ENCODE results near the gene SLC16A13.
"Not testable (repeated sequence)": the region's sequence is repeated elsewhere in the genome, so short reads cannot be mapped to it uniquely, and the experiment has no call there.

SLC16A13 gene

DNA sequence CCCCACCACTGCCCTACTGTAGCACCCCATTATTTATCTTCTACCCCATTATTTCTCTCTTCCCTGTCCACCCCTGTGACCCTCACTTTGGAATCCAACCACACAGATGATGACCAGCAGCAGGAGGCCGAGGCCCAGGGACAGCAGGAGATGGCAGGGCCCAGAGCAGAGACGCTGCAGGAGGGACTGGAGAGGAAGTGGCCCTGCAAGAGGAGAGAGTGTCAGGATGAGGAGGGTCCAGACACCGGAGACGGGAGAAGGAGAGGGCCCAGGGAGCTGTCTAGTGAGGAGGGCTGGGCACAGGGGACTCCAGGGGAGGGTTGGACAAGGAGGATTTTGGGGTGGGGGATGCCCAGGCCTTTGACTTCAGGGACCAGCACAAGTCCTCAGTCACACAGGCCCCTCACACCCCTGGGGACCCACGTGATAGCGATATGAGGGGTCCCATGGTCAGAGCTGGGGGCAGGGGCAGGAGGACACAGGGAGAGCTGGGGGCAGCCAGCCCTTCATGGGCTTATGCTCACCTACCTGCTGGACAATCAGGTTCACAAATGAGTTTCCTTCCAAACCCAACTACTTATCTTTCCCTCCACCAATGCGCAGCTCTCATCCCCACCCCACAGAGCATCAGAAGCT is 42.2 kb downstream of the SLC16A13 start:
- no peak overlapping the region for H3K27ac ChIP-seq (ENCODE audit: low read depth, low read length)
- no peak overlapping the region for H3K9ac ChIP-seq (ENCODE audit: low read length)
- H3K4me3 ChIP-seq (ENCODE audit: low read depth in 1 of 2, low read length in 2 of 2) = no peak overlapping the region
- no peaks in the 10 kb centered on the region for H3K4me1 ChIP-seq (ENCODE audit: insufficient read depth, low read length)
- no peaks in the 10 kb centered on the region for H3K27me3 ChIP-seq (ENCODE audit: control insufficient read depth in 1 of 2, insufficient read depth in 2 of 2, low read length in 2 of 2)
- H3K36me3 ChIP-seq (ENCODE audit: insufficient read depth, low read length) = no peaks in the 10 kb centered on the region
- H3K9me3 ChIP-seq (ENCODE audit: low read length) = no peaks in the 10 kb centered on the region

DNA sequence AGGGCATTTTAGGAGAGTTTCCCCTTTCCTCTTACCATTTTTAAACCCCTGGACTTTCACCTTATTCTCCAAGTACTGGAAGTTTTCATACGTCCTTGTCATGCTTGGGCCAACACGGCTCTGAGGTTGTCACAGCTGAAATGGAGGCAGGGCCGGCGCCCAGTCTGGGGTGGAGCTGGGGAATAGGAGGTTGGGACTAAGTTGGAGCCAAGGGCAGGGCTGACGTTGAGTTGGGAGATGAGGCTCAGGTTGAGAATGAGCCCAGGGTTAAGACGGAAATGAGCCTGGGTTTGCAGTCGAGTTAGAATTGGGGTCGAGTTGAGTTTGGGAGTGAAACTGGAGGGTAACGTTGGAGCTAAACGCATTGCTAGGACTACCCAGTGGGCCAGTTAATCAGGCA is 42.9 kb downstream of the SLC16A13 start:
- Histone ChIP-seq H3K27me3 (ENCODE audit: control insufficient read depth in 1 of 2, insufficient read depth in 2 of 2, low read length in 2 of 2) (no peaks in the 10 kb centered on the region), H3K36me3 (ENCODE audit: insufficient read depth, low read length) (no peaks in the 10 kb centered on the region), H3K9ac (ENCODE audit: low read length) (no peak overlapping the region), H3K9me3 (ENCODE audit: low read length) (no peaks in the 10 kb centered on the region), H3K27ac (ENCODE audit: low read depth, low read length) (no peak overlapping the region), H3K4me1 (ENCODE audit: insufficient read depth, low read length) (no peaks in the 10 kb centered on the region), H3K4me3 (ENCODE audit: low read depth in 1 of 2, low read length in 2 of 2) (no peak overlapping the region)

DNA sequence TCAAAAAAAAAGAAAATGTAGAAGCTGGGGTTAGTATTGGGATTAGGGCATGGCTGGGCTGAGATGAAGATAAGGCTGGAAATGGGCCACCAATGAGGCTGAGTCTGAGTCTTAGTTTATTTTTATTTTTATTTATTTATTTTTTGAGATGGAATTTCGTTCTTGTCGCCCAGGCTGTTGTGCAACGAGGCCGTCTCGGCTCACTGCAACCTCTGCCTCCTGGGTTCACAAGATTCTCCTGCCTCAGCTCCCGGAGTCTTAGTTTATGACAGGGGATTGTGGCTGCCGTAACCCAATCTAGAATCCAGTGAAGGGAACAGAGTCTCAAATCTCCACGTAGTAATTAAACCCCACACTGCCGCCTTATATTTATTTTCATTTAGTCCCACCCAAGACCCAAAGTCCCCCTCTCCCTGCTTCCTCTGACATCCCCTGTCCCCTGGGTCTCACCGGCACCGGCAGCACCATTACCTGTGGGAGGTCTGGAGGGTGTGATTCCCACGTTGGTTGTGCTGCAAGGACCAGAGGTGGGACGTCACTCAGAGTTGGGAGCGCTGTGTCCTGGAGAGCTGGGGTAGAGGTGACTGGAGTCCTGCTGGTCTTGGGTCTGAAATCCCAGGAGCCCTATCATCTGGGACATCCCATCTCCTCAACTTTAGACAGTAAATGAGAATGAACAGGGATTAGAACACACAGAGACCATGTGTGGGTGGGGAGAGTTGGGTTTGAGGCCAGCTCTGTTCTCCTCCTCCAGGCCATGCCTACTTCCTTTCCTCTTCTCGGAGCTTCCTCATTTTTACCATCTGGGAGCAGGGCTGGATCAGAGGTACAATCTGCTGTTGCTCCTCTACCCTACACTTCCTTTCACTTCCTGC is 44.0 kb downstream of the SLC16A13 start, which contains the start of gene CLEC10A:
Gene CLEC10A, minus strand, starts transcription at position 671 of the 875 bp plus-strand sequence. CDS start 1,439 bp downstream, outside the sequence.
- no peaks in the 10 kb centered on the region for H3K4me1 ChIP-seq (ENCODE audit: insufficient read depth, low read length)
- H3K36me3 ChIP-seq (ENCODE audit: insufficient read depth, low read length) = no peaks in the 10 kb centered on the region
- no peaks in the 10 kb centered on the region for H3K27me3 ChIP-seq (ENCODE audit: control insufficient read depth in 1 of 2, insufficient read depth in 2 of 2, low read length in 2 of 2)
- no peaks in the 10 kb centered on the region for H3K9me3 ChIP-seq (ENCODE audit: low read length)
- no peak within 1 kb of the TSS for H3K9ac ChIP-seq (ENCODE audit: low read length)
- no peak within 1 kb of the TSS for H3K27ac ChIP-seq (ENCODE audit: low read depth, low read length)
- no peak within 1 kb of the TSS for H3K4me3 ChIP-seq (ENCODE audit: low read depth in 1 of 2, low read length in 2 of 2)

DNA sequence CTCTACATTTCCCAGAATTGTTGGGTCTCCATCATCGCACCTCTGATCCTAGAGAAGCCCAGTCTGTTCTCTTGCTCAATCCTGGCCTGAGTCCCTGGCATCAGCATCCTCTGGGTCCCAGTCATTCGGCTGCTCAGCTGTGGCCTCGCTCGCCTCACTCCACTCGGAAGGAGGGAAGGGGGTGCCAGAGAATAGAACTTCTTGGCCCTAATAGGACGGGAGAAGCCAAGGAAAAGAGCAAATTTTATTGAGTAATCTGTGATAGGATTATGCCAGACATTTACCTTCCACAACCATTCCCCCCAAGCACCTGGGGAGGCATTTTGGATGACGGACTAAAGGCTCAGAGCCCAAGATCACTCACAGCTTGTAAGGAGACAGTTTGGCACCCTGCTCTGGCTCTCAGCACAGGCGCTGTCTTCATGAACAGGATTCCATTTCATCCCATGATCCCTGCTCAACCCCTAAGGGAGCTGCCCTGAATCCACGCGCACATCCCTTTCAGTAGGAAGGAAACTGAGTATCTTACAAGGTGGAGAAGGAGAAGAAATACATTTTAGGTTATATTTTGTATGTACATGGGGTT is 44.7 kb downstream of the SLC16A13 start:
- Histone ChIP-seq H3K27me3 (ENCODE audit: control insufficient read depth in 1 of 2, insufficient read depth in 2 of 2, low read length in 2 of 2) (no peaks in the 10 kb centered on the region), H3K9ac (ENCODE audit: low read length) (no peak overlapping the region), H3K4me3 (ENCODE audit: low read depth in 1 of 2, low read length in 2 of 2) (no peak overlapping the region), H3K9me3 (ENCODE audit: low read length) (no peaks in the 10 kb centered on the region), H3K27ac (ENCODE audit: low read depth, low read length) (no peak overlapping the region), H3K4me1 (ENCODE audit: insufficient read depth, low read length) (no peaks in the 10 kb centered on the region), H3K36me3 (ENCODE audit: insufficient read depth, low read length) (no peaks in the 10 kb centered on the region)

DNA sequence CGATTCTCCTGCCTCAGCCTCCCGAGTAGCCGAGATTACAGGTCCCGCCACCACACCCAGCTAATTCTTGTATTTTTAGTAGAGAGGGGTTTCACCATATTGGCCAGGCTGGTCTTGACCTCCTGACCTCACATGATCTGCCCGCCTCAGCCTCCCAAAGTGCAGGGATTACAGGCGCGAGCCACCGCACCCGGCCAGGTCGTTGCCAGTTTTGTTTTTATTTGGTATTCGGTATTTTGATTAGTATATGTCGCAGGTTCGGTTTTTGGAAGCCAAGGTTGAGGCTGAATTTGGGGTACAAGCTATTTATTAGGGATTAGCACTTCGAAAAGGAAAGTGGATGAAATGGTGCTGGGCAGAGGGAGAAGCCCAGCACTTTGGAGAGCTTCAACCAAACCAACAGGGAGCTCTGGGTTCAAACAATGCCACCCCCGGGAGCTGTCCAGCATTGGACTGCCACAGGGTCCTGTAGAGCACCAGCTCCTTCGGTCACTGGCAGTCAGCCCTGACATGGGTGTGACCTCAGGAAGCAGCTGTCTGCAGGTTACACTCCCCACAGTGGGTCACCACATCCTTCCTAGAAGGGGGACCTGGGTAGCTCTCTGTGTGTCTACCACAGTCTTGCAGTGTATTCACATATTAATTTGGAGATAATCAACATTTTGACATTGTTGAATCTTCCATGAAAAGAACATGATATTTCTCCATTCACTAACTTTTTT is 45.7 kb downstream of the SLC16A13 start:
- Histone ChIP-seq H3K4me1 (ENCODE audit: insufficient read depth, low read length) (no peaks in the 10 kb centered on the region), H3K27ac (ENCODE audit: low read depth, low read length) (no peak overlapping the region), H3K27me3 (ENCODE audit: control insufficient read depth in 1 of 2, insufficient read depth in 2 of 2, low read length in 2 of 2) (no peaks in the 10 kb centered on the region), H3K36me3 (ENCODE audit: insufficient read depth, low read length) (no peaks in the 10 kb centered on the region), H3K4me3 (ENCODE audit: low read depth in 1 of 2, low read length in 2 of 2) (no peak overlapping the region), H3K9ac (ENCODE audit: low read length) (no peak overlapping the region), H3K9me3 (ENCODE audit: low read length) (no peaks in the 10 kb centered on the region)

DNA sequence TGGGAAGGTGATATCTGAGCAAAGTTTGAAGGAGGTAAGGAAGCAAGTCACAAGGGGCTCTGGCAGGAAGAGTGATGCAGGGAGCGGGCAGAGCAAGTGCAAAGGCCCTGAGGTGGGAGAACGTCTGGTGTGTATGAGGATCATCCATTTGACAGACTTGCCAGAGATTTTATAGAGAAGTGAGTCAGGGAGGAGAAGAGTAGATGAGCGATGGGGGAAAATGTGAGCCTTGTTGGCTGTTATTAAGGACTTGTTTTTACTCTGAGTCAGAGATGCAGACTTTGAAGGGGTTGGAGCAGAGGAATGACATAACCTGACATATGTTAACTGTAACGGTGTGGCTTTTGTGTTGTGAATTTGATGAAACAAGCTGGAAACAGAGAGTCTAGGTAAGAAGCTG is 47.8 kb downstream of the SLC16A13 start:
- H3K36me3 ChIP-seq (ENCODE audit: insufficient read depth, low read length) = no peaks in the 10 kb centered on the region
- H3K27me3 ChIP-seq (ENCODE audit: control insufficient read depth in 1 of 2, insufficient read depth in 2 of 2, low read length in 2 of 2) = no peaks in the 10 kb centered on the region
- no peak overlapping the region for H3K9ac ChIP-seq (ENCODE audit: low read length)
- H3K4me3 ChIP-seq (ENCODE audit: low read depth in 1 of 2, low read length in 2 of 2) = no peak overlapping the region
- H3K4me1 ChIP-seq (ENCODE audit: insufficient read depth, low read length) = no peaks in the 10 kb centered on the region
- H3K27ac ChIP-seq (ENCODE audit: low read depth, low read length) = no peak overlapping the region
- no peaks in the 10 kb centered on the region for H3K9me3 ChIP-seq (ENCODE audit: low read length)

DNA sequence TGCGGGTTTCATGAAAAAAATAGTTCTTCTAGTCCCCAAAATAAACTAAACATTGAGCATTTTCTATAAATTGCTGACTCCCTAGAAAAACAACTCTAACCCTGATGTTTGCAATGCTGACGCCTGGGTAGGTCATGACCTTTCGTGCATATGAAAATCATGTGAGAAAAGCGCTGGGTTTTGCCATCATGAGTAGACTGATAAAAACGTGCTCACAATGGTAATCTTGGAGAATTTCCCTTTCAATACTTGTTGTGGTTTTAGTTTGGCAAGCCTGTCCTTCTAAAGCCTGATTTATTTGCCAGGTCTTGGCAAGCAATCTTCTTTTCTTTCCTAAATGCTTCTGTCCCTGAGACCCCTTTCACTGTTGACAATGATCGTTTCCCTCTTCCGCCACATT is 48.3 kb downstream of the SLC16A13 start:
- Histone ChIP-seq H3K27me3 (ENCODE audit: control insufficient read depth in 1 of 2, insufficient read depth in 2 of 2, low read length in 2 of 2) (no peaks in the 10 kb centered on the region), H3K9me3 (ENCODE audit: low read length) (no peaks in the 10 kb centered on the region), H3K27ac (ENCODE audit: low read depth, low read length) (no peak overlapping the region), H3K4me3 (ENCODE audit: low read depth in 1 of 2, low read length in 2 of 2) (no peak overlapping the region), H3K4me1 (ENCODE audit: insufficient read depth, low read length) (no peaks in the 10 kb centered on the region), H3K9ac (ENCODE audit: low read length) (no peak overlapping the region), H3K36me3 (ENCODE audit: insufficient read depth, low read length) (no peaks in the 10 kb centered on the region)

DNA sequence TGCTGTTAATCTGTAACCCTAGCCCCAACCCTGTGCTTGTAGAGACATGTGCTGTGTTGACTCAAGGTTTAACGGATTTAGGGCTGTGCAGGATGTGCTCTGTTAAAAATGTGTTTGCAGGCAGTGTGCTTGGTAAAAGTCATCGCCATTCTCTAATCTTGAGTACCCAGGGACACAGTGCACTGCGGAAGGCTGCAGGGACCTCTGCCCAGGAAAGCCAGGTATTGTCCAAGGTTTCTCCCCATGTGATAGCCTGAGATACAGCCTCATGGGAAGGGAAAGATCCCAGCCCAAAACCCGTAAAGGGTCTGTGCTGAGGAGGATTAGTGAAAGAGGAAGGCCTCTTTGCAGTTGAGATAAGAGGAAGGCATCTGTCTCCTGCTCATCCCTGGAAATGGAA is 52.6 kb downstream of the SLC16A13 start:
- not testable (repeated sequence) for H3K36me3 ChIP-seq (ENCODE audit: insufficient read depth, low read length); H3K4me3 ChIP-seq (ENCODE audit: low read depth in 1 of 2, low read length in 2 of 2); H3K27me3 ChIP-seq (ENCODE audit: control insufficient read depth in 1 of 2, insufficient read depth in 2 of 2, low read length in 2 of 2); H3K9me3 ChIP-seq (ENCODE audit: low read length); H3K27ac ChIP-seq (ENCODE audit: low read depth, low read length); H3K9ac ChIP-seq (ENCODE audit: low read length); H3K4me1 ChIP-seq (ENCODE audit: insufficient read depth, low read length)

DNA sequence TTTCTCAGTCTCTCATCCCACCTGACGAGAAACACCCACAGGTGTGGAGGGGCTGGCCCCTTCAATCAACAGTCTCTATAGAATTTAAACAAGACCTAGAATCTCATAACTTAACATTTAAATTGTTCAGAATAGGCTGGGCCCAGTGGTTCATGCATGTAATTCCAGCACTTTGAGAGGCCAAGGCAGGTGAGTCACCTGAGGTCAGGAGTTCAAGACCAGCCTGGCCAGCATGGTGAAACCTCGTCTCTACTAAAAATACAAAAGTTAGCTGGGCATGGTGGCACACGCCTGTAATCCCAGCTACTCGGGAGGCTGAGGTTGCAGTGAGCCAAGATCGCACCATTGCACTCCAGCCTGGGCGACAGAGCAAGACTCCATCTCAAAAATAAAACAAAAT is 53.8 kb downstream of the SLC16A13 start:
- not testable (repeated sequence) for H3K9ac ChIP-seq (ENCODE audit: low read length); H3K27ac ChIP-seq (ENCODE audit: low read depth, low read length); H3K4me3 ChIP-seq (ENCODE audit: low read depth in 1 of 2, low read length in 2 of 2); H3K27me3 ChIP-seq (ENCODE audit: control insufficient read depth in 1 of 2, insufficient read depth in 2 of 2, low read length in 2 of 2); H3K9me3 ChIP-seq (ENCODE audit: low read length); H3K4me1 ChIP-seq (ENCODE audit: insufficient read depth, low read length); H3K36me3 ChIP-seq (ENCODE audit: insufficient read depth, low read length)

All from muscle layer of colon (tissue), 2 donors.